GM21367 (cell line): ENCODE measurements around the gene DPPA3.
"Not testable (repeated sequence)": the region's sequence is repeated elsewhere in the genome, so short reads cannot be mapped to it uniquely, and the experiment has no call there.

Source experiments
- ATAC-seq: cut with Tn5 transposase; IDR thresholded peaks from one replicate; pipeline ENCODE4 v1.9.1; 2021; ENCODE audit not compliant: unreplicated experiment

The DPPA3 gene

DNA sequence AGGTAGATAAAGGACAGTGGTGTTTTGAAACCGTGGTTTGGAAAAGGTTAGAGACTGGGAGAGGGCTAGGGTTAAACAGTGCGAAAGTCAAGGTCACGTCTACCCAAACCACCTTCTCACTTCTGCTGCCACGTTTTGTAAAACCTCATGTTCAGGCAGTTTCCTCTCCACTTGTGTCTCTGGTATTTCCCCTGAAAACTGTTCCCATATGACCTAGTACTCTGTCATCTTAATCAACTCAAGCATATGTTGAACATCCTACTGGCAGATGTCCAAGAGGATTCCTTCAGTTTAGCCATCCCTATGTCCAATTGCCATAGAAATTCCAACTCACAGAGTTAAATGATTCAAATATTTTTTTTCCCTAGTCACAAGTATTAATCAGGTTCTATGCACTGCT, 18.5 kb downstream of the DPPA3 start:
- no peak for ATAC-seq

DNA sequence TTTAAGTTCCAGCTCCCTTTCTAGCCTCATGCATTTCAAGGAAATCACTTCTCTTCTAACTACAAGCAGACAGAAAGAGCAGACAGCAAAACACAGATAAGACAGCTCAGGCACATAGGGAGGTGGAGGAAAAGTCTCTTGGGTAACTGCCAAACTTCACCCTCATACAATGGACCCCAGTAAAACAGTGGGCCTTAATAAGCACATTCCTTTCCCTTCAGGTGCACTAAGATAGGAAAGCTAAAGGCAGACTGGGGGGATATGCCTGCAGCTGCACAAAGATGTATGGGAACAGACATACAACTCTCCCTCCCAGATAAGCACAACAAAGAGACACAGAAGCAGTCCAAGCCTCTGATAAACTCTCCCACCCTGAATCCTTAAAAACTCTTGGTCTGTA, 19.8 kb downstream of the DPPA3 start:
- not testable (repeated sequence) for ATAC-seq

DNA sequence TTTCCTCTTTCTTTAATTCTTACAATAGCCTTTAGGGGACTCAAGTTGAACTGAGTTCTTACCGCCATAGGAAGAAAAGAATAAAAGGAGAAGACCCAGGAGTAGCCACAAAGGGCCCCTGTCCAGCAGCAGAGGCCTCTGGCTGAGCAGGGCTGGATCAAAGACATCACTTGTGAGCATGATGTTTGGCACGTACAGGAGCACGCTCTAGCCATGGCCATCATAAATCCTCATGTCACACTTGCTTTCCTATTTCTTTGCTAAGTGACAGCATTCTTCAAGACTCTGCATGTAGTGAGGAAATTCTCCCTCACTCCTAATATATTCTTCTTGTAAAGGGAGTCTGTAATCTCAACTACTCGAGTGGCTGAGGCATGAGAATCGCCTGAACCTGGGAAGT, 20.3 kb downstream of the DPPA3 start:
- ATAC-seq, result no peak

DNA sequence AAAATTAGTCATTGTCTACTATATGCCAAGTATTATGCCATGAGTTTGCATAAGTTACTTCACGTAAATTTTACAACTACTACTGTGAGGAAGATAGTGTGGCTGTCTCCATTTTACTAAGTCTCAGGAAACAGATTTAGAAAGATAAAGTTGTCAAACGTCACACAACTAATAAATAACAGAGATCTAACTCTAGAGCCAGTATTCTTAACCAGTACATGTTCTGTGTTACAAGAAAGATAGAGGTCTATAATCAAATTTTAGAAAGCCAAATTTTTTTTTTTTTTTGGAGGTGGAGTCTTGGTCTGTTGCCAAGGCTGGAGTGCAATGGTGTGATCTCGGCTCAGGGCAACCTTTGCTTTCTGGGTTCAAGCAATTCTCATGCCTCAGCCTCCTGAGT, 21.8 kb downstream of the DPPA3 start:
- ATAC-seq, result no peak

DNA sequence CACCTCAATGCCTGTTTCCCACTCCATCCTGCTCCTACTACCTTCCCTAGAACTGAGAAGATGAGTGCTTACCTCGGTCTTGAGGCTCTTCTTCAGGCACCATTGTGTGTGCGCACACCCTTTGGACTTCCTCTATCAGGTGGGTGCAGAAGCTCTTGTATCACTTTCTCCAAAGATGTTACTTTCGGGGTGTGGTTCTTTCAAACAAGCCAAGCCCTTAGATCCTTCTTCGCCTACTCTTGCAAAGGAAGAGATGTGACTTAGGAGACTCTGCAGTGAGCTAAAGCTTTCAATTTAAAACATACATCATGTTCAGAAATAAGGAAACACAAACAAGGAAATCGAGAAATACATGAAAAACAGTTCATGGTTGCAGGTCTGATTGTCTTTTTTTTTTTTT, 36.0 kb downstream of the DPPA3 start, which contains the start of gene CLEC4C:
TSS of gene CLEC4C (minus strand) at position 130 of the 400 bp plus-strand sequence. CDS start at position 103, 27 bp downstream.
- no peak for ATAC-seq

DNA sequence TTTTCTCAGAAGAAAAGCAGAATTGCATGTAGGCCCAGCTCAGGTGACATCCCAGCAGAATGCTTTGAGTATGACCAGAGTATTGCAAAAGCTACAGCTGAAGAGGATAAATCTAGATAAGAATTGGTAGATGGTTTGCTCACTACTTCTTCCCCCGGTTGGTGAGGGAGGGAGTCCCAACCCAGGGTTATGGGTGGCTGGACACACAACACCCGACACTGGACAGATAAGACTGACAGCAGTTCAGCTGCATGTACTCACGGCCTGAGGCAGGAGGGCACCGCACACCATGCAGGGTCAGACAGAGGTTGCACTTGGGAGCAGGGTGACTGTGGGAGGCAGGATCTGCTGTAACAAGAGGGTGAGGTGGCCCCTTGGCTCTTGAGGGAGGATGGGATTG, 37.6 kb downstream of the DPPA3 start:
- no peak for ATAC-seq

DNA sequence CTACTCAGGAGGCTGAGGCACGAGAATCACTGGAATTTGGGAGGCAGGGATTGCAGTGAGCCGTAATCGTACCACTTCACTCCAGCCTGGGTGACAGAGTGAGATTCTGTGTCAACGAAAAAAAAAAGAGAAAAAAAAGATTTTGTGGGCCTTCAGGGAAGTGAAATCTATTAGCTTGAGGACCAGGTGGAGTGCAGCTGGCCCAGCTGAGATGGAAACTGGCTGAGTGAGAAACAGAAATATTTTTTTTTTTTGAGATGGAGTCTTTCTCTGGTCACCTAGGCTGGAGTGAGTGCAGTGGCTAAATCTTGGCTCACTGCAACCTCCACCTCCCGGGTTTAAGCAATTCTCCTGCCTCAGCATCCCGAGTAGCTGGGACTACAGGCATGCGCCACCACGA, 38.2 kb downstream of the DPPA3 start:
- ATAC-seq, result no peak

DNA sequence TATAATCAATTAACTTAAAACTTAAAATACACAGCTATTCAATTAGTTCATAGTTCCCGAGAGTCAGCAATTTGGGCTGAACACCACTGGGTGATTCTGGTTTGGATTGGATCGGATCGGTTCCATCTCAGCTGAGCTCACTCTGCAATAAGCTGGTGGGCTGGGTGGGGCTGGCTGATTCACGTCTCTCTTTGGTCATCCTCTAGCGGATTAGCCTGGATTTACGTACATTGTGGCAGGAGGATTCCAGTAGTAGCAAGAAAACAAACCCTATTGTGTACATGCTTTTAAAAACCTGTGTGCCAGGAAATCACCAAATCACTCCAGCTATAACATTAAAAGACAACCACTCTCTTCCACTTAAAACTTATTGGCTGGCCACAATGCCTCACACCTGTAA, 39.1 kb downstream of the DPPA3 start:
- ATAC-seq, result no peak

DNA sequence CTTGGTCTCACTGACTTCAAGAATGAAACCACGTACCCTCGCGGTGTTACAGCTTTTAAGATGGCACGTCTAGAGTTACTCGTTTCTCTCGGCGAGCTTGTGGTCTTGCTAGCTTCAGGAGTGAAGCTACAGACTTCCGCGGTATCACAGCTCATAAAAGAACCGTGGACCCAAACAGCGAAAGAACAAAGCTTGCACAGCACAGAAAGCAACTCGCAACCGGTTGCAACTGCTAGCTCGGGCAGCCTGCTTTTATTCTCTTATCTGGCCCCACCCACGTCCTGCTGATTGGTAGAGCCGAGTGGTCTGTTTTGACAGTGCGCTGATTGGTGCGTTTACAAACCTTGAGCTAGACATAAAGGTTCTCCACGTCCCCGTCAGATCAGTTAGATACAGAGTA, 40.2 kb downstream of the DPPA3 start:
- no peak for ATAC-seq

DNA sequence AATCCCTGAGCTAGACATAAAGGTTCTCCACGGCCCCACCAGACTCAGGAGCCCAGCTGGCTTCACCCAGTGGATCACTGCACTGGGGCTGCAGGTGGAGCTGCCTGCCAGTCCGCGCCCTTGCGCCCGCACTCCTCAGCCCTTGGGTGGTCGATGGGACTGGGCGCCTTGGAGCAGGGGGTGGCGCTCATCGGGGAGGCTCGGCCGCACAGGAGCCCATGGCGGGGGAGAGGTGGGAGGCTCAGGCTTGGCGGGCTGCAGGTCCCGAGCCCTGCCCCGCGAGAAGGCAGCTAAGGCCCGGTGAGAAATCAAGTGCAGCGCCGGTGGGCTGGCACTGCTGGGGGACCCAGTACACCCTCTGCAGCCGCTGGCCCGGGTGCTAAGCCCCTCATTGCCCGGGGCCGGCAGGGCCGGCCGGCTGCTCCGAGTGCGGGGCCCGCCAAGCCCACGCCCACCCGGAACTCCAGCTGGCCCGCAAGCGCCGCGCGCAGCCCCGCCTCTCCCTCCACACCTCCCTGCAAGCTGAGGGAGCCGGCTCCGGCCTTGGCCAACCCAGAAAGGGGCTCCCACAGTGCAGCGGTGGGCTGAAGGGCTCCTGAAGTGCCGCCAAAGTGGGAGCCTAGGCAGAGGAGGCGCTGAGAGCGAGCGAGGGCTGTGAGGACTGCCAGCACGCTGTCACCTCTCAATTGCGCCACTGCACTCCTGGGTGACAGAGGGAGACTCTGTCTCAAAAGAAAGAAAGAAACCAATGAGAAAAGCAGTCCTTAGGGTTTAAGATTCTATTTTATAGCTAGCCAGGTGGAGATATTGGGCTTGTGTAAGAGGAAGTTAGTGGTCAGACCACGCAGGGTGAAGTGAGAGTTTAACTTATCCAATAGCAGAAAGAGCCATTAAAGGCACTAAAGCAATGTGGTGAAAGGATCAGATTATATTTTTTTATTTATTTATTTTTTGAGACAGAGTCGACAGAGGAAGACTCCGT, 41.0 kb downstream of the DPPA3 start:
- not testable (repeated sequence) for ATAC-seq

DNA sequence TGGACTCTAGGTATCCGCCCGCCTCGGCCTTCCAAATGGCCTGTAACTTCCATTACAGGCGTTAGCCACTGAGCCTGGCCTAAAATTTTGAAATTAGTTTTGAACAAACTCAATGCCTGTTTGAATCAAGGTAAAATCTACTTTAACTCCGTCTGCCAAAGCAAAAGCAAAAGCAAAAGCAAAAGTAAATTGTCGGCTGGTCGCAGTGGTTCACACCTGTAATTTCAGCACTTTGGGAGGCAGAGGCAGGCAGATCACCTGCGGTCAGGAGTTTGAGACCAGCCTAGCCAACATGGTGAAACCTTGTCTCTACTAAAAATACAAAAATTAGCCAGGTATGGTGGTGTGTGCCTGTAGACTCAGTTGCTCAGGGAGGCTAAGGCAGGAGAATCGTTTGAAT, 44.4 kb downstream of the DPPA3 start:
- ATAC-seq, result not testable (repeated sequence)

DNA sequence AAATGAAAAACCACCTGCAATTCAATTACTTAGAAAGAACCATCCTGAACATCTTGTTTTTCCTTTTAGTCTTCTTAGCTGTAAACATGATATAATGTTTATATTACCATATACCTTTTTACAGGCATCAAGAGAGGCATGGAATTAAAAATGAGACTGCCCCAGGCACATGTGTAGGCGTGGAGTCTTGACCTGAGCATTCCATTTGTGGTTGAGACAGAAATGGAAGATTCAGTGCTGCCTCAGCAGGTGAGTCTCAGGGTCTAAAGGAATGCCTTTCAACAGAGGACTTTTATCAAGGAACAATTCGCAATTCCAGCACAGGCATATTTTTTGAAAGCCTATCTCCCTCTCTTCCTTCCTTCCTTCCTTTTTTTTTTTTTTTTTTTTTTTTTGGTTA, 45.8 kb downstream of the DPPA3 start:
- ATAC-seq, result no peak

DNA sequence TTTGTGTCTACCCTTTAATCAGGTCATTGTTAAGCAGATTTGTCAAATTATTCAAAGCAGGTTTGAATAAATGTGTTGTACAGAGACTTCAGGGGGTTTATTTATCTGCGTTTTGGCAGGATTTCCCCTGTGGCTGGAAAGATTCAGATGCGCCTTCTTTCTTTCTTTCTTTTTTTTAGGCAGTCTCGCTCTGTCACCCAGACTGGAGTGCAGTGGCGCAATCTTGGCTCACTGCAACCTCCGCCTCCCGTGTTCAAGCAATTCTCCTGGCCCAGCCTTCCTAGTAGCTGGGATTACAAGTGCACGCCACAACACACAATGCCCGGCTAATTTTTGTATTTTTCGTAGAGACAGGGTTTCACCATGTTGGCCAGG, 47.5 kb downstream of the DPPA3 start:
- no peak for ATAC-seq
